Astrocyte of the spinal cord (primary cell): ENCODE data around the gene KIF15.
A peak's percentile ranks its signal among the peaks of the same experiment; 100 is the strongest.

Source experiments
- DNase-seq: peaks from one replicate; pipeline ENCODE4 v3.0.0; 2011; ENCODE audit warnings: low read depth, low spot score
- H3K4me3 ChIP-seq: 2 replicates; pipeline ENCODE4 v1.5.1; 2011; ENCODE audit warnings: low read depth, mild to moderate bottlenecking, low read length, moderate library complexity
- CTCF ChIP-seq: IDR thresholded peaks from 2 replicates; pipeline ENCODE4 v1.5.1; 2012; ENCODE audit warnings: low read depth, mild to moderate bottlenecking, low read length, inconsistent platforms
- in situ Hi-C: cut with HindIII; loops from 2 replicates; pipeline ENCODE4 v1.10.0; 2017; ENCODE audit warnings: low sequenced_read_pairs

KIF15 gene

GRCh38 chr3:44825264-44825925 lies 63.8 kb downstream of the KIF15 start:
- in situ Hi-C loops, result no loop called here
- no peak for TF ChIP-seq CTCF
- DNase-seq, result peak; percentile 21
- H3K4me3 ChIP-seq, result no peak overlapping the region

- no peak for TF ChIP-seq CTCF
- no peak overlapping the region for H3K4me3 ChIP-seq
- DNase-seq, result no peak
- in situ Hi-C loops, result no loop called here
Measured at GRCh38 chr3:44827196-44827595, 65.6 kb downstream of the KIF15 start.

GRCh38 chr3:44831232-44831631 lies 69.6 kb downstream of the KIF15 start:
- DNase-seq, result no peak
- in situ Hi-C loops, result no loop called here
- no peak for TF ChIP-seq CTCF
- H3K4me3 ChIP-seq, result no peak overlapping the region

GRCh38 chr3:44832032-44832431 lies 70.4 kb downstream of the KIF15 start:
- in situ Hi-C loops, result no loop called here
- TF ChIP-seq CTCF, result no peak
- DNase-seq, result no peak
- H3K4me3 ChIP-seq, result no peak overlapping the region

- TF ChIP-seq CTCF, result no peak
- in situ Hi-C loops, result no loop called here
- H3K4me3 ChIP-seq, result no peak overlapping the region
- no peak for DNase-seq
Measured at GRCh38 chr3:44832965-44833364, 71.4 kb downstream of the KIF15 start.

- in situ Hi-C loops, result no loop called here
- no peak for DNase-seq
- TF ChIP-seq CTCF, result no peak
- H3K4me3 ChIP-seq, result no peak overlapping the region
Measured at GRCh38 chr3:44833394-44833793, 71.8 kb downstream of the KIF15 start.

GRCh38 chr3:44835684-44836083 lies 74.1 kb downstream of the KIF15 start:
- in situ Hi-C loops, result no loop called here
- H3K4me3 ChIP-seq, result no peak overlapping the region
- no peak for DNase-seq
- TF ChIP-seq CTCF, result no peak
